NCI-H187 (cell line): ENCODE measurements around the gene CHRNA5.
"Not testable (repeated sequence)": the region's sequence is repeated elsewhere in the genome, so short reads cannot be mapped to it uniquely, and the experiment has no call there.

ENCODE experiments used
- DNase-seq, 2 experiments: peaks; one replicate each; lab custom pipeline; 2025; lab: John Stamatoyannopoulos, UW

CHRNA5 gene

GRCh38 chr15:78565097-78565950 is at the start of gene CHRNA5:
TSS of gene CHRNA5 (plus strand) at chr15:78565520. CDS start at chr15:78565720, 200 bp downstream.
- peak; percentile 84 to 93 for DNase-seq

- DNase-seq: not testable (repeated sequence)
Measured at GRCh38 chr15:78520035-78520434, 45.3 kb upstream of the CHRNA5 start.

GRCh38 chr15:78524230-78524629 is 41.1 kb upstream of the CHRNA5 start:
- no peak for DNase-seq

- no peak for DNase-seq
Measured at GRCh38 chr15:78527325-78527724, 38.0 kb upstream of the CHRNA5 start.

GRCh38 chr15:78533331-78533730 is 32.0 kb upstream of the CHRNA5 start:
- no peak for DNase-seq

- no peak for DNase-seq
Measured at GRCh38 chr15:78536134-78536533, 29.2 kb upstream of the CHRNA5 start.

- no peak for DNase-seq
Measured at GRCh38 chr15:78537266-78537905, 27.9 kb upstream of the CHRNA5 start.

GRCh38 chr15:78538358-78538757 is 27.0 kb upstream of the CHRNA5 start:
- no peak for DNase-seq

- not testable (repeated sequence) for DNase-seq
Measured at GRCh38 chr15:78539464-78540140, 25.7 kb upstream of the CHRNA5 start.

GRCh38 chr15:78540141-78540870 is 25.0 kb upstream of the CHRNA5 start, which contains the start of gene PSMA4:
TSS of gene PSMA4 (plus strand) at chr15:78540444. CDS start at chr15:78541928, 1,484 bp downstream.
- peak; percentile 70 to 71 for DNase-seq

- DNase-seq: peak in 1 of 2 experiments; percentile 18
Measured at GRCh38 chr15:78540871-78541743, 24.2 kb upstream of the CHRNA5 start.

GRCh38 chr15:78541744-78542034 is 23.6 kb upstream of the CHRNA5 start:
- DNase-seq: no peak

GRCh38 chr15:78542647-78543046 is 22.7 kb upstream of the CHRNA5 start:
- DNase-seq: no peak

GRCh38 chr15:78550194-78550593 is 15.1 kb upstream of the CHRNA5 start:
- no peak for DNase-seq

GRCh38 chr15:78550815-78551214 is 14.5 kb upstream of the CHRNA5 start:
- no peak for DNase-seq

GRCh38 chr15:78551902-78552301 is 13.4 kb upstream of the CHRNA5 start:
- DNase-seq: no peak

- DNase-seq: no peak
Measured at GRCh38 chr15:78552597-78552996, 12.7 kb upstream of the CHRNA5 start.

GRCh38 chr15:78560201-78560600 is 5.1 kb upstream of the CHRNA5 start:
- DNase-seq: not testable (repeated sequence)

GRCh38 chr15:78561490-78561889 is 3.8 kb upstream of the CHRNA5 start:
- DNase-seq: no peak

GRCh38 chr15:78563092-78563491 is 2.2 kb upstream of the CHRNA5 start:
- DNase-seq: no peak

- DNase-seq: no peak
Measured at GRCh38 chr15:78564743-78565096, 600 bp upstream of the CHRNA5 start.
